ENCODE results near the gene CSAD. TPM values are rescaled to one million over a fixed set of nuclear protein-coding genes. Genes with fewer than 3 reads are reported as not detected.

The CSAD gene
- total RNA-seq, 1 experiment from 2014 or later: 11.5 TPM

- TF ChIP-seq, protein P1, sequence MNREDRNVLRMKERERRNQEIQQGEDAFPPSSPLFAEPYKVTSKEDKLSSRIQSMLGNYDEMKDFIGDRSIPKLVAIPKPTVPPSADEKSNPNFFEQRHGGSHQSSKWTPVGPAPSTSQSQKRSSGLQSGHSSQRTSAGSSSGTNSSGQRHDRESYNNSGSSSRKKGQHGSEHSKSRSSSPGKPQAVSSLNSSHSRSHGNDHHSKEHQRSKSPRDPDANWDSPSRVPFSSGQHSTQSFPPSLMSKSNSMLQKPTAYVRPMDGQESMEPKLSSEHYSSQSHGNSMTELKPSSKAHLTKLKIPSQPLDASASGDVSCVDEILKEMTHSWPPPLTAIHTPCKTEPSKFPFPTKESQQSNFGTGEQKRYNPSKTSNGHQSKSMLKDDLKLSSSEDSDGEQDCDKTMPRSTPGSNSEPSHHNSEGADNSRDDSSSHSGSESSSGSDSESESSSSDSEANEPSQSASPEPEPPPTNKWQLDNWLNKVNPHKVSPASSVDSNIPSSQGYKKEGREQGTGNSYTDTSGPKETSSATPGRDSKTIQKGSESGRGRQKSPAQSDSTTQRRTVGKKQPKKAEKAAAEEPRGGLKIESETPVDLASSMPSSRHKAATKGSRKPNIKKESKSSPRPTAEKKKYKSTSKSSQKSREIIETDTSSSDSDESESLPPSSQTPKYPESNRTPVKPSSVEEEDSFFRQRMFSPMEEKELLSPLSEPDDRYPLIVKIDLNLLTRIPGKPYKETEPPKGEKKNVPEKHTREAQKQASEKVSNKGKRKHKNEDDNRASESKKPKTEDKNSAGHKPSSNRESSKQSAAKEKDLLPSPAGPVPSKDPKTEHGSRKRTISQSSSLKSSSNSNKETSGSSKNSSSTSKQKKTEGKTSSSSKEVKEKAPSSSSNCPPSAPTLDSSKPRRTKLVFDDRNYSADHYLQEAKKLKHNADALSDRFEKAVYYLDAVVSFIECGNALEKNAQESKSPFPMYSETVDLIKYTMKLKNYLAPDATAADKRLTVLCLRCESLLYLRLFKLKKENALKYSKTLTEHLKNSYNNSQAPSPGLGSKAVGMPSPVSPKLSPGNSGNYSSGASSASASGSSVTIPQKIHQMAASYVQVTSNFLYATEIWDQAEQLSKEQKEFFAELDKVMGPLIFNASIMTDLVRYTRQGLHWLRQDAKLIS (CRISPR knock-in tag; IDR thresholded peaks at IDR 0.05; ENCODE audit: borderline replicate concordance): no peak
Observed at GRCh38 chr12:53145383-53146260, 35.1 kb downstream of the CSAD start (continued).

GRCh38 chr12:53143355-53143754 is 37.4 kb downstream of the CSAD start:
- peaks cover 12% of the 10 kb centered on the region for H3K36me3 Mint-ChIP-seq
- peaks cover 20% of the 10 kb centered on the region for H3K9me3 Mint-ChIP-seq
- H3K4me1 Mint-ChIP-seq: no peaks in the 10 kb centered on the region
- H3K4me3 Mint-ChIP-seq: no peak overlapping the region
- TF ChIP-seq JUN (CRISPR knock-in tag; IDR thresholded peaks at IDR 0.05): no peak
- TF ChIP-seq ZBTB21 (CRISPR knock-in tag; IDR thresholded peaks at IDR 0.05; ENCODE audit: borderline replicate concordance): no peak
- no peak for TF ChIP-seq FOXJ3 (CRISPR knock-in tag; IDR thresholded peaks at IDR 0.05; ENCODE audit: borderline replicate concordance)
- TF ChIP-seq ZNF416 (CRISPR knock-in tag; IDR thresholded peaks at IDR 0.05): no peak
- TF ChIP-seq ZNF219 (CRISPR knock-in tag; IDR thresholded peaks at IDR 0.05; ENCODE audit: borderline replicate concordance): no peak
- TF ChIP-seq GABPB1 (CRISPR knock-in tag; IDR thresholded peaks at IDR 0.05): no peak
- no peak for TF ChIP-seq IRF2 (CRISPR knock-in tag; IDR thresholded peaks at IDR 0.05; ENCODE audit: borderline replicate concordance, low read depth)
- no peak for TF ChIP-seq KAT7 (CRISPR knock-in tag; IDR thresholded peaks at IDR 0.05; ENCODE audit: borderline replicate concordance)
- TF ChIP-seq, protein P2, sequence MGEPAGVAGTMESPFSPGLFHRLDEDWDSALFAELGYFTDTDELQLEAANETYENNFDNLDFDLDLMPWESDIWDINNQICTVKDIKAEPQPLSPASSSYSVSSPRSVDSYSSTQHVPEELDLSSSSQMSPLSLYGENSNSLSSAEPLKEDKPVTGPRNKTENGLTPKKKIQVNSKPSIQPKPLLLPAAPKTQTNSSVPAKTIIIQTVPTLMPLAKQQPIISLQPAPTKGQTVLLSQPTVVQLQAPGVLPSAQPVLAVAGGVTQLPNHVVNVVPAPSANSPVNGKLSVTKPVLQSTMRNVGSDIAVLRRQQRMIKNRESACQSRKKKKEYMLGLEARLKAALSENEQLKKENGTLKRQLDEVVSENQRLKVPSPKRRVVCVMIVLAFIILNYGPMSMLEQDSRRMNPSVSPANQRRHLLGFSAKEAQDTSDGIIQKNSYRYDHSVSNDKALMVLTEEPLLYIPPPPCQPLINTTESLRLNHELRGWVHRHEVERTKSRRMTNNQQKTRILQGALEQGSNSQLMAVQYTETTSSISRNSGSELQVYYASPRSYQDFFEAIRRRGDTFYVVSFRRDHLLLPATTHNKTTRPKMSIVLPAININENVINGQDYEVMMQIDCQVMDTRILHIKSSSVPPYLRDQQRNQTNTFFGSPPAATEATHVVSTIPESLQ (CRISPR knock-in tag; IDR thresholded peaks at IDR 0.05): no peak
- TF ChIP-seq ATF1 (CRISPR knock-in tag; IDR thresholded peaks at IDR 0.05): no peak
- no peak for TF ChIP-seq USF1 (CRISPR knock-in tag; IDR thresholded peaks at IDR 0.05)
- no peak for TF ChIP-seq ZNF317 (CRISPR knock-in tag; IDR thresholded peaks at IDR 0.05; ENCODE audit: borderline replicate concordance, low read depth)
- TF ChIP-seq, protein P3, sequence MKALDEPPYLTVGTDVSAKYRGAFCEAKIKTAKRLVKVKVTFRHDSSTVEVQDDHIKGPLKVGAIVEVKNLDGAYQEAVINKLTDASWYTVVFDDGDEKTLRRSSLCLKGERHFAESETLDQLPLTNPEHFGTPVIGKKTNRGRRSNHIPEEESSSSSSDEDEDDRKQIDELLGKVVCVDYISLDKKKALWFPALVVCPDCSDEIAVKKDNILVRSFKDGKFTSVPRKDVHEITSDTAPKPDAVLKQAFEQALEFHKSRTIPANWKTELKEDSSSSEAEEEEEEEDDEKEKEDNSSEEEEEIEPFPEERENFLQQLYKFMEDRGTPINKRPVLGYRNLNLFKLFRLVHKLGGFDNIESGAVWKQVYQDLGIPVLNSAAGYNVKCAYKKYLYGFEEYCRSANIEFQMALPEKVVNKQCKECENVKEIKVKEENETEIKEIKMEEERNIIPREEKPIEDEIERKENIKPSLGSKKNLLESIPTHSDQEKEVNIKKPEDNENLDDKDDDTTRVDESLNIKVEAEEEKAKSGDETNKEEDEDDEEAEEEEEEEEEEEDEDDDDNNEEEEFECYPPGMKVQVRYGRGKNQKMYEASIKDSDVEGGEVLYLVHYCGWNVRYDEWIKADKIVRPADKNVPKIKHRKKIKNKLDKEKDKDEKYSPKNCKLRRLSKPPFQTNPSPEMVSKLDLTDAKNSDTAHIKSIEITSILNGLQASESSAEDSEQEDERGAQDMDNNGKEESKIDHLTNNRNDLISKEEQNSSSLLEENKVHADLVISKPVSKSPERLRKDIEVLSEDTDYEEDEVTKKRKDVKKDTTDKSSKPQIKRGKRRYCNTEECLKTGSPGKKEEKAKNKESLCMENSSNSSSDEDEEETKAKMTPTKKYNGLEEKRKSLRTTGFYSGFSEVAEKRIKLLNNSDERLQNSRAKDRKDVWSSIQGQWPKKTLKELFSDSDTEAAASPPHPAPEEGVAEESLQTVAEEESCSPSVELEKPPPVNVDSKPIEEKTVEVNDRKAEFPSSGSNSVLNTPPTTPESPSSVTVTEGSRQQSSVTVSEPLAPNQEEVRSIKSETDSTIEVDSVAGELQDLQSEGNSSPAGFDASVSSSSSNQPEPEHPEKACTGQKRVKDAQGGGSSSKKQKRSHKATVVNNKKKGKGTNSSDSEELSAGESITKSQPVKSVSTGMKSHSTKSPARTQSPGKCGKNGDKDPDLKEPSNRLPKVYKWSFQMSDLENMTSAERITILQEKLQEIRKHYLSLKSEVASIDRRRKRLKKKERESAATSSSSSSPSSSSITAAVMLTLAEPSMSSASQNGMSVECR (CRISPR knock-in tag; IDR thresholded peaks at IDR 0.05; ENCODE audit: borderline replicate concordance): no peak
- TF ChIP-seq IRF1 (CRISPR knock-in tag; IDR thresholded peaks at IDR 0.05): no peak
- TF ChIP-seq ZNF263 (CRISPR knock-in tag; IDR thresholded peaks at IDR 0.05; ENCODE audit: low read depth): no peak
- no peak for TF ChIP-seq NR1H2 (CRISPR knock-in tag; IDR thresholded peaks at IDR 0.05)
- no peak for TF ChIP-seq HMGXB4 (CRISPR knock-in tag; IDR thresholded peaks at IDR 0.05)
- TF ChIP-seq NFYB (CRISPR knock-in tag; conservative IDR thresholded peaks at IDR 0.05; ENCODE audit: low read depth): no peak
- ChIA-PET CTCF (interaction anchor here (0.6 to 1.0 kb wide), 3 partner anchors 16 to 59 kb away, joined by 3 to 5 read pairs (median 3); no protein-coding TSS in a partner anchor), POLR2A (no interaction called here)
- no peak for ATAC-seq
- H3K27me3 Mint-ChIP-seq (ENCODE audit: low read depth): peaks cover 28% of the 10 kb centered on the region
- no peak overlapping the region for H3K27ac Mint-ChIP-seq
- no peak for DNase-seq (ENCODE audit: low spot score)

All from WTC11 (cell line).